Naive thymus-derived CD4-positive, alpha-beta T cell (primary cell): ENCODE results near the gene UNC13B. TPM values are rescaled to one million over a fixed set of nuclear protein-coding genes. Genes with fewer than 3 reads are reported as not detected.

Experiments
- ATAC-seq: fragments of 150-1000 bp; cut with Tn5 transposase; 2 replicates; pipeline ENCODE4 v1.10.0; 2021; ENCODE audit warnings: mild to moderate bottlenecking, moderate library complexity
- CTCF ChIA-PET: fragments of 350-600 bp; sonication (Branson Sonifier 250); formaldehyde crosslinking; loops from one replicate; lab custom pipeline; 2021; ENCODE audit warnings: antibody characterized with exemption; lab: Charles Lee
- POLR2A ChIA-PET: fragments of 350-600 bp; sonication (Branson Sonifier 250); formaldehyde crosslinking; loops from one replicate; lab custom pipeline; 2021; ENCODE audit warnings: antibody characterized with exemption, inconsistent platforms; lab: Charles Lee
- DNase-seq, 9 donors: peaks; one replicate each; pipeline versions ENCODE4 v3.0.0 to v3.0.0-alpha.2; 2020 to 2022; ENCODE audit warnings: mixed read lengths in 1 of 9
- H3K27ac ChIP-seq: one replicate; pipeline ENCODE4 v1.7.0; 2013; ENCODE audit warnings: mild to moderate bottlenecking, low read depth, low read length, moderate library complexity
- H3K27me3 ChIP-seq, 2 donors: one replicate each; pipeline ENCODE4 v1.7.0; 2013; ENCODE audit warnings: low read length in 2 of 2, mild to moderate bottlenecking in 2 of 2, moderate library complexity in 2 of 2; ENCODE audit not compliant: control insufficient read depth in 2 of 2, insufficient read depth in 2 of 2
- H3K36me3 ChIP-seq, 3 experiments: 1 replicate in 2 of 3; 2 replicates in 1 of 3; pipeline ENCODE4 v1.7.0; 2013; ENCODE audit warnings: low read length in 3 of 3, mild to moderate bottlenecking in 3 of 3, moderate library complexity in 1 of 3; ENCODE audit not compliant: insufficient read depth in 3 of 3, control insufficient read depth in 2 of 3
- H3K4me1 ChIP-seq, 2 donors: one replicate each; pipeline ENCODE4 v1.7.0; 2013; ENCODE audit warnings: low read length in 2 of 2, mild to moderate bottlenecking in 2 of 2, moderate library complexity in 1 of 2; ENCODE audit not compliant: control insufficient read depth in 2 of 2, insufficient read depth in 2 of 2
- H3K4me3 ChIP-seq: 2 replicates; pipeline ENCODE4 v1.7.0; 2013; ENCODE audit warnings: mild to moderate bottlenecking, low read length
- H3K9me3 ChIP-seq, 3 experiments: 1 replicate in 2 of 3; 2 replicates in 1 of 3; pipeline ENCODE4 v1.7.0; 2013; ENCODE audit warnings: low read length in 3 of 3; ENCODE audit not compliant: control insufficient read depth in 2 of 3
- H3K27ac Mint-ChIP-seq, 9 donors: one replicate each; pipeline ENCODE4 v1.8.0; 2020 to 2022; ENCODE audit warnings: mixed read lengths in 9 of 9, mild to moderate bottlenecking in 8 of 9, moderate library complexity in 5 of 9, inconsistent platforms in 2 of 9
- H3K27me3 Mint-ChIP-seq, 5 donors: one replicate each; pipeline ENCODE4 v1.8.0; 2021 to 2022; ENCODE audit warnings: mixed read lengths in 5 of 5, mild to moderate bottlenecking in 1 of 5
- H3K36me3 Mint-ChIP-seq, 5 donors: one replicate each; pipeline ENCODE4 v1.8.0; 2020 to 2022; ENCODE audit warnings: mixed read lengths in 5 of 5, mild to moderate bottlenecking in 3 of 5, inconsistent platforms in 1 of 5
- H3K4me1 Mint-ChIP-seq, 7 donors: one replicate each; pipeline ENCODE4 v1.8.0; 2020 to 2022; ENCODE audit warnings: mixed read lengths in 7 of 7, mild to moderate bottlenecking in 3 of 7, inconsistent platforms in 1 of 7
- H3K4me3 Mint-ChIP-seq, 10 donors: one replicate each; pipeline ENCODE4 v1.8.0; 2020 to 2022; ENCODE audit warnings: mild to moderate bottlenecking in 10 of 10, mixed read lengths in 10 of 10, moderate library complexity in 6 of 10, inconsistent platforms in 2 of 10
- H3K9me3 Mint-ChIP-seq, 11 donors: one replicate each; pipeline ENCODE4 v1.8.0; 2020 to 2022; ENCODE audit warnings: mixed read lengths in 11 of 11, mild to moderate bottlenecking in 4 of 11, inconsistent platforms in 1 of 11, moderate library complexity in 1 of 11
- intact Hi-C, 2 donors: fragments of 100-400 bp; cut with micrococcal nuclease; formaldehyde crosslinking; loops; one replicate each; pipeline ENCODE4 v1.15.1; 2023
- polyA plus RNA-seq, 2 donors: library from polyadenylated mRNA; unstranded; fragments of 300-500 nt; fragmentation: Illumina TruSeq; gene quantifications; one replicate each; pipeline ENCODE4 v1.2.3, GENCODE V29; 2021
- total RNA-seq, 6 experiments: library from RNA in 5 of 6; stranded (reverse) in 5 of 6; gene quantifications; 1 replicate in 5 of 6; 2 replicates in 1 of 6; pipeline ENCODE4 v1.2.3 and lab custom pipeline; 2021 to 2026

UNC13B gene
- total and polyA plus RNA-seq, 7 experiments from 2014 or later: 0.21 to 1.6 (median 0.85) TPM

- H3K4me1 Mint-ChIP-seq: no peaks in the 10 kb centered on the region
- peaks cover 5 to 70% (median 33%) of the 10 kb centered on the region in 11 donors for H3K9me3 Mint-ChIP-seq
- intact Hi-C loops: no loop called here
- H3K4me1 ChIP-seq: no peaks in the 10 kb centered on the region
- H3K36me3 ChIP-seq: no peaks in the 10 kb centered on the region
- no peak for ATAC-seq
- no peaks in the 10 kb centered on the region for H3K27me3 ChIP-seq
- H3K4me3 Mint-ChIP-seq: no peak overlapping the region
- peaks cover 0 to 9% (median 0%) of the 10 kb centered on the region in 3 experiments for H3K9me3 ChIP-seq
- POLR2A ChIA-PET: no interaction called here
- no peak overlapping the region for H3K4me3 ChIP-seq
- H3K27ac ChIP-seq: no peak overlapping the region
- H3K27me3 Mint-ChIP-seq: peaks cover 0 to 11% (median 9%) of the 10 kb centered on the region in 5 donors
- CTCF ChIA-PET: no interaction called here
- no peak for DNase-seq
- no peak overlapping the region for H3K27ac Mint-ChIP-seq
- H3K36me3 Mint-ChIP-seq: peaks cover 2 to 24% (median 10%) of the 10 kb centered on the region in 5 donors
Measured at GRCh38 chr9:35198191-35198590, 36.4 kb downstream of the UNC13B start.

- no peak overlapping the region for H3K4me3 Mint-ChIP-seq
- H3K27ac ChIP-seq: no peak overlapping the region
- intact Hi-C loops: no loop called here
- H3K27ac Mint-ChIP-seq: no peak overlapping the region
- peaks cover 0 to 13% (median 6%) of the 10 kb centered on the region in 5 donors for H3K27me3 Mint-ChIP-seq
- no peak for DNase-seq
- peaks cover 0 to 24% (median 11%) of the 10 kb centered on the region in 3 experiments for H3K9me3 ChIP-seq
- no peaks in the 10 kb centered on the region for H3K36me3 ChIP-seq
- no peaks in the 10 kb centered on the region for H3K4me1 ChIP-seq
- no peaks in the 10 kb centered on the region for H3K27me3 ChIP-seq
- CTCF ChIA-PET: no interaction called here
- peaks cover 0 to 22% (median 8%) of the 10 kb centered on the region in 5 donors for H3K36me3 Mint-ChIP-seq
- peaks cover 10 to 74% (median 26%) of the 10 kb centered on the region in 11 donors for H3K9me3 Mint-ChIP-seq
- H3K4me1 Mint-ChIP-seq: no peaks in the 10 kb centered on the region
- no peak overlapping the region for H3K4me3 ChIP-seq
- POLR2A ChIA-PET: no interaction called here
- no peak for ATAC-seq
Measured at GRCh38 chr9:35203528-35203927, 41.7 kb downstream of the UNC13B start.

GRCh38 chr9:35205340-35205739 is 43.5 kb downstream of the UNC13B start:
- Mint-ChIP-seq H3K4me3 (no peak overlapping the region), H3K4me1 (no peaks in the 10 kb centered on the region), H3K27ac (no peak overlapping the region), H3K36me3 (peaks cover 0 to 21% (median 8%) of the 10 kb centered on the region in 5 donors), H3K9me3 (peaks cover 10 to 71% (median 26%) of the 10 kb centered on the region in 11 donors), H3K27me3 (peaks cover 0 to 13% (median 6%) of the 10 kb centered on the region in 5 donors)
- CTCF ChIA-PET: no interaction called here
- H3K4me3 ChIP-seq: no peak overlapping the region
- POLR2A ChIA-PET: no interaction called here
- peaks cover 0 to 24% (median 11%) of the 10 kb centered on the region in 3 experiments for H3K9me3 ChIP-seq
- ATAC-seq (no peak), DNase-seq (no peak)
- H3K27me3 ChIP-seq: no peaks in the 10 kb centered on the region
- no peaks in the 10 kb centered on the region for H3K36me3 ChIP-seq
- H3K4me1 ChIP-seq: no peaks in the 10 kb centered on the region
- no peak overlapping the region for H3K27ac ChIP-seq
- intact Hi-C loops: no loop called here

GRCh38 chr9:35211854-35212253 is 50.0 kb downstream of the UNC13B start:
- Histone ChIP-seq H3K27me3 (no peaks in the 10 kb centered on the region), H3K4me1 (no peaks in the 10 kb centered on the region), H3K9me3 (no peaks in the 10 kb centered on the region), H3K36me3 (no peaks in the 10 kb centered on the region), H3K4me3 (no peak overlapping the region), H3K27ac (no peak overlapping the region)
- no peak overlapping the region for H3K27ac Mint-ChIP-seq
- H3K36me3 Mint-ChIP-seq: no peaks in the 10 kb centered on the region
- intact Hi-C loops: no loop called here
- ChIA-PET CTCF (no interaction called here), POLR2A (no interaction called here)
- no peak for DNase-seq
- H3K4me1 Mint-ChIP-seq: no peaks in the 10 kb centered on the region
- H3K27me3 Mint-ChIP-seq: peaks cover 0 to 4% (median 0%) of the 10 kb centered on the region in 5 donors
- no peak overlapping the region for H3K4me3 Mint-ChIP-seq
- no peak for ATAC-seq
- H3K9me3 Mint-ChIP-seq: peaks cover 0 to 14% (median 1%) of the 10 kb centered on the region in 11 donors

- no peak overlapping the region for H3K4me3 Mint-ChIP-seq
- no peaks in the 10 kb centered on the region for H3K4me1 Mint-ChIP-seq
- POLR2A ChIA-PET: no interaction called here
- H3K27ac Mint-ChIP-seq: no peak overlapping the region
- H3K36me3 ChIP-seq: no peaks in the 10 kb centered on the region
- H3K27me3 Mint-ChIP-seq: peaks cover 0 to 10% (median 3%) of the 10 kb centered on the region in 5 donors
- peaks cover 0 to 30% (median 12%) of the 10 kb centered on the region in 11 donors for H3K9me3 Mint-ChIP-seq
- H3K27ac ChIP-seq: no peak overlapping the region
- intact Hi-C loops: no loop called here
- no peaks in the 10 kb centered on the region for H3K4me1 ChIP-seq
- no peaks in the 10 kb centered on the region for H3K27me3 ChIP-seq
- H3K9me3 ChIP-seq: peaks cover 0 to 4% (median 0%) of the 10 kb centered on the region in 3 experiments
- ATAC-seq: no peak
- DNase-seq: no peak
- H3K4me3 ChIP-seq: no peak overlapping the region
- no peaks in the 10 kb centered on the region for H3K36me3 Mint-ChIP-seq
- CTCF ChIA-PET: no interaction called here
Measured at GRCh38 chr9:35220659-35221338, 59.0 kb downstream of the UNC13B start.

GRCh38 chr9:35225677-35226076 is 63.9 kb downstream of the UNC13B start:
- DNase-seq (no peak), ATAC-seq (no peak)
- no peak overlapping the region for H3K27ac Mint-ChIP-seq

More at GRCh38 chr9:35225677-35226076, 63.9 kb downstream of the UNC13B start:
- Histone ChIP-seq H3K27me3 (no peaks in the 10 kb centered on the region), H3K27ac (no peak overlapping the region), H3K4me3 (no peak overlapping the region), H3K36me3 (no peaks in the 10 kb centered on the region), H3K4me1 (no peaks in the 10 kb centered on the region), H3K9me3 (peaks cover 0 to 4% (median 0%) of the 10 kb centered on the region in 3 experiments)
- ChIA-PET CTCF (no interaction called here), POLR2A (interaction anchor here (1.4 kb wide), 1 partner anchor 9 kb away, joined by 3 read pairs; no protein-coding TSS in a partner anchor)
- H3K4me3 Mint-ChIP-seq: no peak overlapping the region
- no peaks in the 10 kb centered on the region for H3K4me1 Mint-ChIP-seq
- intact Hi-C loops: no loop called here
- peaks cover 0 to 5% (median 0%) of the 10 kb centered on the region in 5 donors for H3K36me3 Mint-ChIP-seq
- peaks cover 0 to 10% (median 5%) of the 10 kb centered on the region in 5 donors for H3K27me3 Mint-ChIP-seq
- peaks cover 0 to 30% (median 12%) of the 10 kb centered on the region in 11 donors for H3K9me3 Mint-ChIP-seq
